Caki2 (cell line): ENCODE results near the gene NOC3L. TPM values are rescaled to one million over a fixed set of nuclear protein-coding genes. Genes with fewer than 3 reads are reported as not detected.
"Not testable (repeated sequence)": the region's sequence is repeated elsewhere in the genome, so short reads cannot be mapped to it uniquely, and the experiment has no call there.

ENCODE experiments used
- DNase-seq: peaks from one replicate; pipeline ENCODE4 v3.0.0-alpha.2; 2015; ENCODE audit warnings: low read depth
- in situ Hi-C: cut with HindIII; loops from 2 replicates; pipeline ENCODE4 v1.10.0; 2016; ENCODE audit warnings: low sequenced_read_pairs, low pct_unique_long_range_greater_than_20kb, mixed read lengths
- total RNA-seq: library from RNA; depleted of rRNA; stranded (reverse); fragments of >200 nt; shearing (Covaris generic); gene quantifications from 2 replicates; pipeline ENCODE4 v1.2.3, GENCODE V29; 2014; ENCODE audit warnings: low replicate concordance; rRNA removed

NOC3L gene, protein sequence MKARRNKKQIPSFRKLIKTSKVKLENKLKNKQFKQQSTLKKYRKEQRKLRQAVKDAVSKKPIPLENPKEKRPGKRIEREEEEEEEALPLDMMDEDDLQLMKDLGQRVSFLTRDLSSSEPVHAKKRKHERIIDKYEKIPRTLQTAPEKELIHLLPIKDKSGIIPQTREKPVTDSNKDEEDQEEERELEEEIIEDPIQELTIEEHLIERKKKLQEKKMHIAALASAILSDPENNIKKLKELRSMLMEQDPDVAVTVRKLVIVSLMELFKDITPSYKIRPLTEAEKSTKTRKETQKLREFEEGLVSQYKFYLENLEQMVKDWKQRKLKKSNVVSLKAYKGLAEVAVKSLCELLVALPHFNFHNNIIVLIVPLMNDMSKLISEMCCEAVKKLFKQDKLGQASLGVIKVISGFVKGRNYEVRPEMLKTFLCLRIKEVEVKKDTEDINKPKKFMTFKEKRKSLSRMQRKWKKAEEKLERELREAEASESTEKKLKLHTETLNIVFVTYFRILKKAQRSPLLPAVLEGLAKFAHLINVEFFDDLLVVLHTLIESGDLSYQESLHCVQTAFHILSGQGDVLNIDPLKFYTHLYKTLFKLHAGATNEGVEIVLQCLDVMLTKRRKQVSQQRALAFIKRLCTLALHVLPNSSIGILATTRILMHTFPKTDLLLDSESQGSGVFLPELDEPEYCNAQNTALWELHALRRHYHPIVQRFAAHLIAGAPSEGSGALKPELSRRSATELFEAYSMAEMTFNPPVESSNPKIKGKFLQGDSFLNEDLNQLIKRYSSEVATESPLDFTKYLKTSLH
- 20.3 and 25.2 TPM in 2 replicates for total RNA-seq

GRCh38 chr10:94362360-94363250, at the start of gene NOC3L:
TSS of gene NOC3L (minus strand) at chr10:94362939. CDS start at chr10:94362838, 101 bp downstream.
- peak; percentile 88 for DNase-seq
- in situ Hi-C loops: no loop called here

- DNase-seq: no peak
- in situ Hi-C loops: no loop called here
Measured at GRCh38 chr10:94412449-94412848, 49.7 kb upstream of the NOC3L start.

- DNase-seq: no peak
- in situ Hi-C loops: no loop called here
Measured at GRCh38 chr10:94411304-94411703, 48.6 kb upstream of the NOC3L start.

DNA sequence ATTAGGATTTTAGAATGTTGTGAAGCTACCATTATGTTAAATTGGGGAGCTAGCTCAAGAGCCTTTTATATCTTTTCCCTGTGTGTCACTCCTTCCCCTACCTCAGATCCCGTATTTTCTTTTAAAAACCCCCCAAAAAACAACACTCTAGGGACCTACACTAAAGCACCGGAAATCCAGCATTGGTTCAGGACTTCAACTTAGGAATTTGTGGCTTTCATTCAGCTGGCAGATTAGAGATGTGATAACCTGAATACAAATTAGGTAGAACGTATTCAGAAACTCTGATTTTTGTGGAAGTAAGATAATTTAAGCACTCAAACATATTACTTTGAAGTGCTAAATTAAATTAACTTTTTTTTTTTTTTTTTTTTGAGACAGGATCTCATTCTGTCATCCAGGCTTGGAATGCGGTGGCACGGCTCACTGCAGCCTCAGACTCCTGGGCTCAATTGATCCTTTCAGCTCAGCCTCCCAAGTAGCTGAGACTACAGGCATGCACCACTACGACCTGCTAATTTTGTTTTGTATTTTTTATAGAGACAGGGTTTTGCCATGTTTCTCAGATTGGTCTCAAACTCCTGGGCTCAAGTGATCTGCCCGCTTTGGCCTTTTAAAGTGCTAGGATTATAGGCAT, 46.4 kb upstream of the NOC3L start:
- in situ Hi-C loops: no loop called here
- DNase-seq: no peak

- DNase-seq: no peak
- in situ Hi-C loops: no loop called here
Measured at GRCh38 chr10:94407668-94408067, 44.9 kb upstream of the NOC3L start.

- in situ Hi-C loops: no loop called here
- DNase-seq: no peak
Measured at GRCh38 chr10:94405406-94405805, 42.7 kb upstream of the NOC3L start.

- in situ Hi-C loops: no loop called here
Measured at GRCh38 chr10:94403380-94404213, 40.9 kb upstream of the NOC3L start.

DNA sequence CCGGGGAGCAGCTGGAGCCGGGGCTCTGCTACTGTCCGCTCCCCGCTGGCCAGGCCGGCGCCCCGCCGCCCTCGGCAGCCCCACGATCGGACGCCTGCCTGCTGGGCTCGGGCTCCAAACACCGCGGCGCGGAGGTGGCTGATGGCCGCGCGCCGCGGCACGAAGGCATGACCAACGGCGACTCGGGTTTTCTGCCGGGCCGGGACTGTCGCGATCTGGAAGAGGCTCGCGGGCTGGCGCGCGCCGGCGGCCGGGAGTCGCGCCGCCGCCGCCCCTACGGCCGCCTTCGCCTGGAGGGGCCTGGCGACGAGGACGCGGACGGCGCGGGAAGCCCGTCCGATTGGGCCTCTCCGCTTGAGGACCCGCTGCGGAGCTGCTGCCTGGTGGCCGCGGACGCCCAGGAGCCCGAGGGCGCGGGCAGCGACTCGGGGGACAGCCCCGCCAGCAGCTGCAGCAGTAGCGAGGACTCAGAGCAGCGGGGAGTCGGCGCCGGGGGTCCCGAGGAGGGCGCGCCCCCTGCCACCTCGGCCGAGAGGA, 40.2 kb upstream of the NOC3L start:
- no peak for DNase-seq

More at GRCh38 chr10:94403380-94404213, 40.9 kb upstream of the NOC3L start:
- peak; percentile 64 for DNase-seq

DNA sequence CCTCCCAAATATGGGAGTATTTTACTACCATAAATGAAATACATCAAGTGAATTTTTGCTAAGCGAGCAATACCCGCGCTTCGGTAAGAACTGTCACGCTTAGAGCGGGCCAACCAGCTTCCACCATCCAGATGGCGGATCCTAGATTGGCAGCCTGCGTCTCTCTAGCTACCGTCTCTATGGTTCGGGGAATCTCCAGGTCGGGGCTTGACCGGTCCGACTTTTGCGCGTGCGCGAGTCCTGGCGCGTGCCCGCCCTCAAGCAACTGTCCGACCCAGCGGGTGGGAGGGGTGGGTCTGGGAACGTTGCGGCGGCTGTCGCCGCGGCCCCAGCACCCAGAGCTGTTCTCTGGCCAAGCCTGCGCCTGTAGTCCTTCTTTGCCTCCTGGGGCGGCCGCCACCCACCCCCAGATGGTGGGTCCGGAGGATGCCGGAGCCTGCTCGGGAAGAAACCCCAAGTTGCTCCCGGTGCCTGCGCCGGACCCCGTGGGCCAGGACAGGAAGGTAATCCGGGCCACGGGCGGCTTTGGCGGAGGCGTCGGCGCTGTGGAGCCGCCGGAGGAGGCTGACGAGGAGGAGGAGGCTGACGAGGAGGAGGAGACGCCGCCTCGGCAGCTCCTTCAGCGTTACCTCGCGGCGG, 39.6 kb upstream of the NOC3L start, which contains the start of gene TBC1D12:
TBC1D12 (plus strand) TSS at position 338 of the 639 bp plus-strand sequence; CDS start at position 411, 73 bp downstream.
- peak; percentile 92 for DNase-seq
- in situ Hi-C loops: no loop called here

More for the DNA sequence above, 40.2 kb upstream of the NOC3L start:
- in situ Hi-C loops: no loop called here

- in situ Hi-C loops: no loop called here
- no peak for DNase-seq
Measured at GRCh38 chr10:94398762-94399161, 36.0 kb upstream of the NOC3L start.

GRCh38 chr10:94397549-94398370, 35.0 kb upstream of the NOC3L start:
- peak; percentile 55 for DNase-seq
- in situ Hi-C loops: no loop called here

DNA sequence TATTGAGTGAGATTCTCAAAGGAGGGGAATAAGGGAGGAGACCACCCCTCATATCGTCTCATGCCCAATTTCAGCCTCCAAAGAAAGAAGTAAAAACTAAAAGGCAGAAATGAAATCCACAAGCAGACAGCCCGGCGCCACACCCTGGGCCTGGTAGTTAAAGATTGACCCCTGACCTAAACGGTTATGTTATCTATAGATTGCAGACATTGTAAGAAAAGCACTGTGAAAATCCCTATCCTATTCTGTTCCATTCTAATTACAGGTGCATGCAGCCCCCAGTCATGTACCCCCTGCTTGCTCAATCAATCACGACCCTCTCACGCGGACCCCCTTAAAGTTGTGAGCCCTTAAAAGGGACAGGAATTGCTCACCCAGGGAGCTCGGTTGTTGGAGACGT, 29.4 kb upstream of the NOC3L start:
- DNase-seq, in situ Hi-C loops: not testable (repeated sequence)

- in situ Hi-C loops: not testable (repeated sequence)
Measured at GRCh38 chr10:94385733-94386132, 23.0 kb upstream of the NOC3L start.

GRCh38 chr10:94383530-94383929, 20.8 kb upstream of the NOC3L start:
- no peak for DNase-seq
- in situ Hi-C loops: no loop called here

More at GRCh38 chr10:94385733-94386132, 23.0 kb upstream of the NOC3L start:
- DNase-seq: not testable (repeated sequence)

DNA sequence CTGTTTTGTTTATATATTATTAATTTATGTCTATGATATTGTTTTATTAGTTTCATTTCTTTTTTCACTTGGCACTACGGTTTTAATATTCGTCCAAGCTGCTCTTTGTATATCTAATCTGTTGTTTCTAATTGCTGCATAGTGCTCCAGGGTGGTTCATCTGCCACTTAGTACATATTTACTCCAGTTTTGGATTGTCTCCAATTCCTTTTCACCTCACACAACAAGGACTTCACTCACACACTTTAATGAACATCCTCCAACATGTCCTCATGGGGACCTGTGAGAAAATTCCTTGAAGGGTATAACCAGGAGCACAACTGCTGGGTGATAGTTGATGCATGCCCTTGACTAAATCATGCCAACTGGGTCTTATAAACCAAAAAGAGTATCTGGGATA, 14.1 kb upstream of the NOC3L start:
- no peak for DNase-seq
- in situ Hi-C loops: no loop called here
